ENCODE measurements around the gene AHDC1.

The AHDC1 gene

GRCh38 chr1:27491748-27492700 lies 111.9 kb downstream of the AHDC1 start:
- no peak for TF ChIP-seq CTCF (IDR thresholded peaks at IDR 0.05; ENCODE audit: insufficient read depth, missing control alignments)
- DNase-seq (ENCODE audit: insufficient read length, low spot score) (no peak), FAIRE-seq (no peak)

- no peak for FAIRE-seq
- no peak for DNase-seq (ENCODE audit: insufficient read length, low spot score)
- no peak for TF ChIP-seq CTCF (IDR thresholded peaks at IDR 0.05; ENCODE audit: insufficient read depth, missing control alignments)
These were observed 113.8 kb downstream of the AHDC1 start, which contains the start of gene WASF2 for GRCh38 chr1:27489973-27490741. Gene WASF2 (minus strand): TSS chr1:27490167. CDS start chr1:27428890, 61,277 bp downstream.

- no peak for DNase-seq (ENCODE audit: insufficient read length, low spot score)
- no peak for FAIRE-seq
- no peak for TF ChIP-seq CTCF (IDR thresholded peaks at IDR 0.05; ENCODE audit: insufficient read depth, missing control alignments)
These were observed 114.4 kb downstream of the AHDC1 start for GRCh38 chr1:27489501-27489972.

GRCh38 chr1:27487966-27488884 lies 115.7 kb downstream of the AHDC1 start:
- FAIRE-seq = no peak
- no peak for DNase-seq (ENCODE audit: insufficient read length, low spot score)

GRCh38 chr1:27485363-27485762 lies 118.6 kb downstream of the AHDC1 start:
- DNase-seq (ENCODE audit: insufficient read length, low spot score) = no peak
- TF ChIP-seq CTCF (IDR thresholded peaks at IDR 0.05; ENCODE audit: insufficient read depth, missing control alignments) = no peak
- no peak for FAIRE-seq

More at GRCh38 chr1:27487966-27488884, 115.7 kb downstream of the AHDC1 start:
- TF ChIP-seq CTCF (IDR thresholded peaks at IDR 0.05; ENCODE audit: insufficient read depth, missing control alignments) = no peak
